SKM-1 treated with dmso at 0.1 percent for 144 hours (cell line): ENCODE results near the gene PGK2.

Source experiments
- DNase-seq: peaks from one replicate; lab custom pipeline; 2025; ENCODE audit not compliant: unreplicated experiment; lab: John Stamatoyannopoulos, UW

PGK2 gene

DNA sequence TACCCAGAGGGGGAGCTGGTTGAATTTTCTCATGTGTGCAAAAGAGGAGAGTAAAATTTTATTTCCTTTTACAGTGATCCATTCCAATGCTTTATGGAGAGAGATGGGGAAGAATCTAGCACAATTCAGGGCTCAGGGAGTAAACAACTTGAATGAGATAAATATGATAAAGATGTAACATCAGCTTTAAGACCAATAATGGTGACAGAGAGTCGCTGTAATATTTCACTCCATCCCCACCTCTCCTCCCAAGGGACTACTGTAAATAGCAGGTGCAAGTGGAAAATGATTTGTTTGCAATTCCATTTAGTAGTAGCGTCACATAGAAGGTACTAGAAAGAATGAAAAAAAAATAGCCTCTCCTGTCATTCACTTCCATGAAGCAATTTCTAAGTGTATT, 47.7 kb downstream of the PGK2 start:
- DNase-seq = no peak

DNA sequence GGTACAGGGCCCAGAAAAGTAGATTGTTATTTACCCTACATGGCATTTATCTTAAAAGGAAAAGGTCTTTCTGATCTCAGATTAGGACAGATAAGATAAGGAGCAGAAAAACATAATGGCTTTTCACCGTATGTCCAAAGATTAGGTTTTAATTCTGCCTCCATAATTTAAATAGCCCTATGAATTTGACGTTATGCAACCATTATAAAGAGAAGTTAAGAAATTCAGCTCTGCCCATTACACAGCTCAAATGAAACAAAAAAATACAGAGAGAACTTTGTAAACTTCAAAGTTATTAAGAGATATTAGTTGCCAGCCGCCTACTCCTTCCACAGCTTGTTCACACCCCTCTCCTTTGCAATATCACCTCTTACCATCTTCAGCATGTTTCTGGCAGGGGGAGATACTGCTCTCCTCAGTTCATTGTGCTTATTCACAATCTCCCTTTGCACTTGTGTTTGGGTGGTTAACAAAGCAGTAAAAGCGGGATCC, 51.0 kb downstream of the PGK2 start:
- DNase-seq = no peak
